VCaP (cell line): ENCODE data around the gene RNF180.

Source experiments
- H3K27ac ChIP-seq: fragments of 450-650 bp; 2 replicates; pipeline ENCODE4 v1.5.1; 2017
- TF ChIP-seq, protein P1 (sequence below): fragments of 450-650 bp; conservative IDR thresholded peaks from 2 replicates; pipeline ENCODE4 v1.5.1; 2017; ENCODE audit warnings: mild to moderate bottlenecking, moderate library complexity

Gene RNF180

GRCh38 chr5:64163135-64163534, 2.5 kb upstream of the RNF180 start:
- TF ChIP-seq, protein P1, sequence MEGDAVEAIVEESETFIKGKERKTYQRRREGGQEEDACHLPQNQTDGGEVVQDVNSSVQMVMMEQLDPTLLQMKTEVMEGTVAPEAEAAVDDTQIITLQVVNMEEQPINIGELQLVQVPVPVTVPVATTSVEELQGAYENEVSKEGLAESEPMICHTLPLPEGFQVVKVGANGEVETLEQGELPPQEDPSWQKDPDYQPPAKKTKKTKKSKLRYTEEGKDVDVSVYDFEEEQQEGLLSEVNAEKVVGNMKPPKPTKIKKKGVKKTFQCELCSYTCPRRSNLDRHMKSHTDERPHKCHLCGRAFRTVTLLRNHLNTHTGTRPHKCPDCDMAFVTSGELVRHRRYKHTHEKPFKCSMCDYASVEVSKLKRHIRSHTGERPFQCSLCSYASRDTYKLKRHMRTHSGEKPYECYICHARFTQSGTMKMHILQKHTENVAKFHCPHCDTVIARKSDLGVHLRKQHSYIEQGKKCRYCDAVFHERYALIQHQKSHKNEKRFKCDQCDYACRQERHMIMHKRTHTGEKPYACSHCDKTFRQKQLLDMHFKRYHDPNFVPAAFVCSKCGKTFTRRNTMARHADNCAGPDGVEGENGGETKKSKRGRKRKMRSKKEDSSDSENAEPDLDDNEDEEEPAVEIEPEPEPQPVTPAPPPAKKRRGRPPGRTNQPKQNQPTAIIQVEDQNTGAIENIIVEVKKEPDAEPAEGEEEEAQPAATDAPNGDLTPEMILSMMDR, result no peak
- no peak overlapping the region for H3K27ac ChIP-seq

DNA sequence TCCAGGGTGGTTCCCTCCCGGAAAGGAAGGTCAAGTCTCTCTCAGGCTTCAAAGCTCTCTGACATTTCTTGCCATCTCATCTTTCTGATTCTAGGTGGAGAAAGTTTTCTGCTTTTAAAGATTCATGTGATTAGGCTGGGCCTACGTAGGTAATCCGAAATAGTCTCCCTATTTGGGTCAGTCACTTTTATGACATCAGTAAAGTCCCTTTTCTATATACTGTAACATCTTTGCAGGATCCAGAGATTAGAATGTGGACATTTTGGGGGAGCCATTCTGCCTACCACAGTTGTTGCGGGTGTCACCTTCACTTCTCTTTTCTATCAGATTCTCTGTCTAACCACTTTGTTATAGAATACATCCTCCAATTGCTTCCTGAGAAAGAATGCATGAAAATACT, 1.9 kb upstream of the RNF180 start:
- no peak overlapping the region for H3K27ac ChIP-seq
- TF ChIP-seq, protein P1, result no peak

DNA sequence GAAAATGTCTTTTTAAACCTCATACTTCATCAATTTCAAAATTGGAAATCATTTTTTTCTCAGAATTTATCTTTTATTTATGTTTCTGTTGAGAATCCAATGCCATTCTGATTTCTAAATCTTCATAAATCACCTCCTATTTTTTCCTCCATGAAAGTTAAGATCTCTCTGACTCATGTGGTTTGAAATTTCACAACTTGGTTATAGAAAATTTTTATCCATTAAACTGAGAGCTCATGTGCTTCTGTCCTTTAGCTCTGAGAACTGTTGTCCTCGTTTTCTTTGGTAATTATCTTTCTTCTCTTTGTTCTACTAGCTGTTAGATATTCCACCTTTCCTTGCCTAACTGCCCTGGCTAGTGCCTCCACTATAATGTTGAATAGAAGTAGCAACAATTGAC, 1.5 kb upstream of the RNF180 start:
- TF ChIP-seq, protein P1, result no peak
- H3K27ac ChIP-seq, result no peak overlapping the region

DNA sequence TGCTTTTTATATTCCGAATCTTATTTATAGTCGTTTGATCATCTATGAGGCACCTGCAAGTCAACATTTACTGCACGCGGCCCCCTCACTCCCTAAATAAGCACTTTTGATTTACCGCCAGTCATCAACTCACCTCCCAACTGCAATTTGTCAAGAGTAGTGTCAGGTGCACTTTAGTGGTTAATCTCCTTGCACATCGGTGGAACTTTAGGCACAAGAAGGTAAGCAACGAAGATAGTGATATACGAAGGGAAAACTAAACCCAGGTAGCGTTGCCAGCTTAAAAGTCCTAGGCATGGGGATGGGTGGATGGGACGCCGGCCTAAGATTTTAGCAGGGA, 513 bp upstream of the RNF180 start:
- H3K27ac ChIP-seq, result no peak overlapping the region
- TF ChIP-seq, protein P1, result no peak

GRCh38 chr5:64166201-64166959, 737 bp downstream of the RNF180 start:
- no peak overlapping the region for H3K27ac ChIP-seq
- TF ChIP-seq, protein P1, result no peak

GRCh38 chr5:64176301-64176700, 10.7 kb downstream of the RNF180 start:
- TF ChIP-seq, protein P1, result no peak
- H3K27ac ChIP-seq, result no peak overlapping the region

- TF ChIP-seq, protein P1, result no peak
Measured at GRCh38 chr5:64180661-64181343, 15.2 kb downstream of the RNF180 start.

More at GRCh38 chr5:64180661-64181343, 15.2 kb downstream of the RNF180 start:
- H3K27ac ChIP-seq, result no peak overlapping the region
